Breast epithelium (tissue), 4 donors: ENCODE results near the gene PLXNC1. TPM values are rescaled to one million over a fixed set of nuclear protein-coding genes. Genes with fewer than 3 reads are reported as not detected.

ENCODE experiments used
- DNase-seq, 2 donors: peaks; one replicate each; pipeline ENCODE4 v3.0.0-alpha.2; 2019; ENCODE audit warnings: low spot score in 2 of 2
- H3K27ac ChIP-seq, 2 donors: fragments of 200-600 bp; sonication (generic) in 1 of 2; one replicate each; pipeline ENCODE4 v1.5.1; 2016 to 2019; ENCODE audit warnings: mild to moderate bottlenecking in 1 of 2
- H3K27me3 ChIP-seq, 2 donors: fragments of 200-600 bp; sonication (generic) in 1 of 2; one replicate each; pipeline versions ENCODE4 v1.5.1 to v1.6.0; 2017 to 2019; ENCODE audit warnings: control low read depth in 1 of 2, mild to moderate bottlenecking in 1 of 2
- H3K36me3 ChIP-seq: fragments of 200-600 bp; one replicate; pipeline ENCODE4 v1.5.1; 2019
- H3K4me1 ChIP-seq, 2 donors: fragments of 200-600 bp; sonication (generic); one replicate each; pipeline ENCODE4 v1.5.1; 2016 to 2019; ENCODE audit warnings: control low read depth in 1 of 2
- H3K4me3 ChIP-seq, 3 donors: fragments of 200-600 bp; sonication (generic); 1 replicate in 2 of 3; 2 replicates in 1 of 3; pipeline ENCODE4 v1.5.1; 2016 to 2019; ENCODE audit warnings: mild to moderate bottlenecking in 3 of 3, moderate library complexity in 2 of 3
- H3K9me3 ChIP-seq, 2 donors: fragments of 200-600 bp; sonication (generic) in 1 of 2; one replicate each; pipeline ENCODE4 v1.5.1; 2016 to 2019; ENCODE audit warnings: control low read depth in 1 of 2
- CTCF ChIP-seq, 3 donors: fragments of 450-650 bp; IDR thresholded peaks; one replicate each; pipeline ENCODE4 v1.5.1; 2016 to 2017; ENCODE audit warnings: antibody characterized with exemption in 3 of 3, mild to moderate bottlenecking in 3 of 3, moderate library complexity in 3 of 3
- POLR2A ChIP-seq: fragments of 450-650 bp; IDR thresholded peaks from one replicate; pipeline ENCODE4 v1.6.1; 2016; ENCODE audit warnings: antibody characterized with exemption, mild to moderate bottlenecking, moderate library complexity
- POLR2AphosphoS5 ChIP-seq, 3 donors: sonication (generic); formaldehyde crosslinking; IDR thresholded peaks; one replicate each; pipeline ENCODE4 v1.6.1; 2017; ENCODE audit warnings: antibody characterized with exemption in 3 of 3
- intact Hi-C: fragments of 100-400 bp; cut with DNase I; formaldehyde crosslinking; loops from one replicate; pipeline ENCODE4 v1.15.1; 2023; ENCODE audit warnings: low total_unique reads
- total RNA-seq, 3 donors: library from RNA; depleted of rRNA; stranded (reverse); fragments of >200 nt; gene quantifications; one replicate each; pipeline ENCODE4 v1.1.0, GENCODE V29; 2016

The PLXNC1 gene
- total RNA-seq, 3 donors from 2014 or later = 7.5 to 21.4 (median 8.2) TPM

GRCh38 chr12:94218233-94218632 lies 69.9 kb downstream of the PLXNC1 start:
- Histone ChIP-seq H3K4me1 (no peaks in the 10 kb centered on the region), H3K27me3 (no peaks in the 10 kb centered on the region), H3K36me3 (no peaks in the 10 kb centered on the region), H3K27ac (no peak overlapping the region), H3K4me3 (no peak overlapping the region), H3K9me3 (no peaks in the 10 kb centered on the region)
- no peak for DNase-seq
- no peak for TF ChIP-seq POLR2A
- no peak for TF ChIP-seq POLR2AphosphoS5 (IDR thresholded peaks at IDR 0.05)
- no peak for TF ChIP-seq CTCF (IDR thresholded peaks at IDR 0.05)
- intact Hi-C loops = no loop called here

- no peak overlapping the region for H3K27ac ChIP-seq
- TF ChIP-seq CTCF (IDR thresholded peaks at IDR 0.05) = no peak
- no peak for TF ChIP-seq POLR2A
- no peak for TF ChIP-seq POLR2AphosphoS5 (IDR thresholded peaks at IDR 0.05)
- no peaks in the 10 kb centered on the region for H3K36me3 ChIP-seq
- H3K4me3 ChIP-seq = no peak overlapping the region
- H3K27me3 ChIP-seq = no peaks in the 10 kb centered on the region
- H3K4me1 ChIP-seq = no peaks in the 10 kb centered on the region
- intact Hi-C loops = no loop called here
- no peak for DNase-seq
- H3K9me3 ChIP-seq = no peaks in the 10 kb centered on the region
Observed at GRCh38 chr12:94219622-94220302, 71.4 kb downstream of the PLXNC1 start.

GRCh38 chr12:94220804-94221203 lies 72.4 kb downstream of the PLXNC1 start:
- DNase-seq = no peak
- Histone ChIP-seq H3K4me3 (no peak overlapping the region), H3K36me3 (no peaks in the 10 kb centered on the region), H3K27ac (no peak overlapping the region), H3K4me1 (no peaks in the 10 kb centered on the region), H3K9me3 (no peaks in the 10 kb centered on the region), H3K27me3 (no peaks in the 10 kb centered on the region)
- intact Hi-C loops = no loop called here
- TF ChIP-seq CTCF (IDR thresholded peaks at IDR 0.05) (no peak), POLR2A (no peak), POLR2AphosphoS5 (IDR thresholded peaks at IDR 0.05) (no peak)

- no peaks in the 10 kb centered on the region for H3K4me1 ChIP-seq
- TF ChIP-seq POLR2AphosphoS5 (IDR thresholded peaks at IDR 0.05) = no peak
- TF ChIP-seq POLR2A = no peak
- TF ChIP-seq CTCF (IDR thresholded peaks at IDR 0.05) = no peak
- DNase-seq = no peak
- H3K27me3 ChIP-seq = no peaks in the 10 kb centered on the region
- intact Hi-C loops = no loop called here
- H3K4me3 ChIP-seq = no peak overlapping the region
- H3K9me3 ChIP-seq = no peaks in the 10 kb centered on the region
- H3K36me3 ChIP-seq = no peaks in the 10 kb centered on the region
- H3K27ac ChIP-seq = no peak overlapping the region
Observed at GRCh38 chr12:94222351-94223084, 74.1 kb downstream of the PLXNC1 start.

GRCh38 chr12:94223842-94224241 lies 75.5 kb downstream of the PLXNC1 start:
- Histone ChIP-seq H3K4me3 (no peak overlapping the region), H3K4me1 (no peaks in the 10 kb centered on the region), H3K36me3 (no peaks in the 10 kb centered on the region), H3K27ac (no peak overlapping the region), H3K9me3 (no peaks in the 10 kb centered on the region), H3K27me3 (no peaks in the 10 kb centered on the region)
- intact Hi-C loops = no loop called here
- TF ChIP-seq POLR2A = no peak
- no peak for TF ChIP-seq CTCF (IDR thresholded peaks at IDR 0.05)
- TF ChIP-seq POLR2AphosphoS5 (IDR thresholded peaks at IDR 0.05) = no peak
- no peak for DNase-seq
